Stomach (tissue), 9 donors: Measurements from ENCODE around the gene KATNB1. TPM values are rescaled to one million over a fixed set of nuclear protein-coding genes. Genes with fewer than 3 reads are reported as not detected.
A peak's percentile ranks its signal among the peaks of the same experiment; 100 is the strongest.
"Not testable (repeated sequence)": the region's sequence is repeated elsewhere in the genome, so short reads cannot be mapped to it uniquely, and the experiment has no call there.

Experiments used
- DNase-seq, 2 donors: peaks; one replicate each; pipeline versions ENCODE4 v3.0.0 to v3.0.0-alpha.2; 2013 to 2019
- H3K27ac ChIP-seq, 5 donors: fragments of 200-600 bp in 4 of 5; sonication (generic) in 4 of 5; one replicate each; pipeline ENCODE4 v1.5.1; 2013 to 2019; ENCODE audit warnings: mild to moderate bottlenecking in 1 of 5, moderate library complexity in 1 of 5
- H3K27me3 ChIP-seq, 3 donors: fragments of 200-600 bp; sonication (generic); one replicate each; pipeline ENCODE4 v1.5.1; 2017 to 2019; ENCODE audit warnings: mixed run types in 1 of 3
- H3K36me3 ChIP-seq, 4 donors: fragments of 200-600 bp; sonication (generic); 1 replicate in 3 of 4; 2 replicates in 1 of 4; pipeline ENCODE4 v1.5.1; 2016 to 2019
- H3K4me1 ChIP-seq, 4 donors: fragments of 200-600 bp; sonication (generic); one replicate each; pipeline ENCODE4 v1.5.1; 2016 to 2019
- H3K4me3 ChIP-seq, 4 donors: fragments of 200-600 bp; sonication (generic) in 3 of 4; one replicate each; pipeline ENCODE4 v1.5.1; 2016 to 2019; ENCODE audit warnings: mild to moderate bottlenecking in 1 of 4
- H3K9me3 ChIP-seq, 4 donors: fragments of 200-600 bp; sonication (generic); one replicate each; pipeline ENCODE4 v1.5.1; 2016 to 2019
- CTCF ChIP-seq, 7 experiments: fragments of 450-650 bp in 4 of 7; fragments of 200-600 bp in 3 of 7; sonication (generic) in 3 of 7; IDR thresholded peaks; one replicate each; pipeline ENCODE4 v1.5.1; 2016 to 2019; ENCODE audit warnings: antibody characterized with exemption in 7 of 7, control low read depth in 2 of 7, mild to moderate bottlenecking in 1 of 7
- EP300 ChIP-seq: sonication (generic); formaldehyde crosslinking; IDR thresholded peaks from one replicate; pipeline ENCODE4 v1.6.1; 2017; ENCODE audit warnings: antibody characterized with exemption
- POLR2A ChIP-seq, 4 donors: fragments of 450-650 bp; IDR thresholded peaks; one replicate each; pipeline ENCODE4 v1.6.1; 2016; ENCODE audit warnings: antibody characterized with exemption in 4 of 4, control low read depth in 2 of 4, mild to moderate bottlenecking in 1 of 4, moderate library complexity in 1 of 4
- POLR2AphosphoS5 ChIP-seq, 3 donors: sonication (generic); formaldehyde crosslinking; IDR thresholded peaks; one replicate each; pipeline ENCODE4 v1.6.1; 2016; ENCODE audit warnings: antibody characterized with exemption in 3 of 3
- WGBS, 5 donors: extraction: QIAGEN DNeasy Blood & Tissue Kit in 3 of 5; methylation state at CpG; one replicate each; pipeline versions ENCODE4 v1.1.5 to v1.1.7; 2013 to 2018; 5-methylcytosine and 5-hydroxymethylcytosine counted together
- intact Hi-C: fragments of 100-400 bp; cut with DNase I; formaldehyde crosslinking; loops from one replicate; pipeline ENCODE4 v1.15.1; 2023; ENCODE audit warnings: low total_unique reads
- polyA plus RNA-seq, 3 donors: library from polyadenylated mRNA; stranded (reverse); fragments of 200-250 nt; gene quantifications; one replicate each; pipeline ENCODE4 v1.2.3, GENCODE V29; 2013
- total RNA-seq, 5 donors: library from RNA; depleted of rRNA; stranded (reverse); fragments of >200 nt; gene quantifications; one replicate each; pipeline versions ENCODE4 v1.1.0 to v1.2.3, GENCODE V29; 2014 to 2016
- donor health status: healthy with polysubstance abuse.
- donor health status: Bipolar disorder and iron deficiency.
- donor health status: healthy.

The KATNB1 gene
- total and polyA plus RNA-seq, 8 donors, result 6.7 to 58.5 (median 13.4) TPM

GRCh38 chr16:57795431-57795878 is 59.9 kb downstream of the KATNB1 start:
- H3K36me3 ChIP-seq, result peaks cover 0 to 61% (median 53%) of the 10 kb centered on the region in 4 donors
- peak overlapping the region in 1 of 5 donors; percentile 32 for H3K27ac ChIP-seq
- peaks cover 25 to 61% (median 52%) of the 10 kb centered on the region in 4 donors for H3K4me1 ChIP-seq
- no peak overlapping the region for H3K4me3 ChIP-seq
- H3K9me3 ChIP-seq, result no peaks in the 10 kb centered on the region
- peak; percentile 73 to 80 for DNase-seq
- TF ChIP-seq EP300 (no peak), CTCF (IDR thresholded peaks at IDR 0.05) (peak in 5 of 7 experiments; percentile 22 to 53 (median 33))
- intact Hi-C loops, result loop anchor here (10.0 kb wide), 1 partner anchor 69 kb away; no protein-coding TSS in a partner anchor
- no peaks in the 10 kb centered on the region for H3K27me3 ChIP-seq
- 27 to 42% (median 33%) methylated on average over 9 of the region's 9 CpGs for WGBS, 5 donors

GRCh38 chr16:57796014-57796413 is 60.4 kb downstream of the KATNB1 start:
- 78 to 89% (median 85%) methylated on average over 5 of the region's 5 CpGs for WGBS, 5 donors
- H3K9me3 ChIP-seq, DNase-seq, H3K27me3 ChIP-seq: not testable (repeated sequence)
- Histone ChIP-seq H3K36me3 (peaks cover 0 to 56% (median 47%) of the 10 kb centered on the region in 4 donors), H3K4me3 (peak overlapping the region in 1 of 4 donors; percentile 62), H3K27ac (peak overlapping the region in 4 of 5 donors; percentile 41 to 82 (median 53)), H3K4me1 (peaks cover 31 to 64% (median 55%) of the 10 kb centered on the region in 4 donors)
- intact Hi-C loops, result loop anchor here (10.0 kb wide), 1 partner anchor 69 kb away; no protein-coding TSS in a partner anchor

GRCh38 chr16:57797216-57797525 is 61.6 kb downstream of the KATNB1 start:
- H3K4me1 ChIP-seq, result peaks cover 42 to 64% (median 62%) of the 10 kb centered on the region in 4 donors
- intact Hi-C loops, result loop anchor here (10.0 kb wide), 1 partner anchor 68 kb away; no protein-coding TSS in a partner anchor
- peak overlapping the region; percentile 82 to 89 (median 88) for H3K27ac ChIP-seq
- no peaks in the 10 kb centered on the region for H3K9me3 ChIP-seq
- no peak for TF ChIP-seq POLR2A (IDR thresholded peaks at IDR 0.05)
- no peak for TF ChIP-seq CTCF (IDR thresholded peaks at IDR 0.05)
- TF ChIP-seq POLR2AphosphoS5 (IDR thresholded peaks at IDR 0.05), result no peak
- no peak for TF ChIP-seq EP300
- peak overlapping the region; percentile 22 to 62 (median 36) for H3K4me3 ChIP-seq
- H3K36me3 ChIP-seq, result peaks cover 0 to 46% (median 40%) of the 10 kb centered on the region in 4 donors
- WGBS, 5 donors, result 39 to 100% (median 49%) methylated on average over 1 to 13 of the region's 13 CpGs
- no peaks in the 10 kb centered on the region for H3K27me3 ChIP-seq
- DNase-seq, result no peak

GRCh38 chr16:57797526-57798266 is 62.1 kb downstream of the KATNB1 start:
- TF ChIP-seq POLR2AphosphoS5 (IDR thresholded peaks at IDR 0.05), result peak in 2 of 3 donors; percentile 39 to 53
- no peak for TF ChIP-seq EP300
- TF ChIP-seq POLR2A (IDR thresholded peaks at IDR 0.05), result peak in 1 of 4 donors; percentile 8
- H3K27me3 ChIP-seq, result no peaks in the 10 kb centered on the region
- WGBS, 5 donors, result 26 to 61% (median 36%) methylated on average over 29 to 42 of the region's 42 CpGs
- intact Hi-C loops, result loop anchor here (10.0 kb wide), 1 partner anchor 67 kb away; no protein-coding TSS in a partner anchor
- DNase-seq, result peak; percentile 84
- peaks cover 0 to 42% (median 34%) of the 10 kb centered on the region in 4 donors for H3K36me3 ChIP-seq
- peak overlapping the region; percentile 22 to 62 (median 36) for H3K4me3 ChIP-seq
- H3K27ac ChIP-seq, result peak overlapping the region; percentile 82 to 89 (median 88)
- peaks cover 46 to 67% (median 64%) of the 10 kb centered on the region in 4 donors for H3K4me1 ChIP-seq
- no peaks in the 10 kb centered on the region for H3K9me3 ChIP-seq

- Histone ChIP-seq H3K9me3 (no peaks in the 10 kb centered on the region), H3K4me3 (peak overlapping the region; percentile 22 to 62 (median 36)), H3K27ac (peak overlapping the region; percentile 82 to 89 (median 88)), H3K36me3 (peaks cover 0 to 38% (median 29%) of the 10 kb centered on the region in 4 donors), H3K27me3 (no peaks in the 10 kb centered on the region), H3K4me1 (peaks cover 53 to 74% (median 71%) of the 10 kb centered on the region in 4 donors)
- 26 to 55% (median 52%) methylated on average over 9 to 16 of the region's 16 CpGs for WGBS, 5 donors
- TF ChIP-seq CTCF (IDR thresholded peaks at IDR 0.05) (no peak), POLR2AphosphoS5 (IDR thresholded peaks at IDR 0.05) (no peak), POLR2A (IDR thresholded peaks at IDR 0.05) (no peak), EP300 (no peak)
- intact Hi-C loops, result loop anchor here (10.0 kb wide), 1 partner anchor 66 kb away; no protein-coding TSS in a partner anchor
- no peak for DNase-seq
These were observed 62.8 kb downstream of the KATNB1 start for GRCh38 chr16:57798267-57798810.
